ENCODE data around the gene KCTD3. TPM values are rescaled to one million over a fixed set of nuclear protein-coding genes. Genes with fewer than 3 reads are reported as not detected.
A peak's percentile ranks its signal among the peaks of the same experiment; 100 is the strongest.

KCTD3 gene
- total RNA-seq, 4 donors from 2014 or later = 20.4 to 32.4 (median 31.3) TPM

DNA sequence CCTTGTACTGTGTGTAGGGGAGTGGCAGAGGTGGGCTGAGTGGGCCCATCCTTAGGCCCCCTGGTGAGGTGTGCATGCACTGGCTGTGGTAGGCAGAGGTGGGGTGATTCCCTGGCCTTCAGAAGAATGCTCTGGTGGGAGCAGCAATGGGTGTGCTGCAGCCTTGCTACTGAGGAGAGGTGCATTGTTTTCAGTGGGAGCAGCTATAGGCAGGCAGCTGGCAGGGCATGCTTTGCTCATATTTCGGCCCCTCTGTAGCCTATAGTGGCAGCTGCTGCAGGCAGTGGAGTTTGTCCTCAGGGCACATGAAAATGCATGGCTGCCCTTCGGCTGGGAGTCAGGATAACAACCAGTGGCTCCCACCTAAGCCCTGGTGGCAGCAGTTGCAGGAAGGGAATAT lies 10.1 kb upstream of the KCTD3 start:
- intact Hi-C loops (cut with DNase I; ENCODE audit: low total_unique reads) = no loop called here
- no peak for DNase-seq (ENCODE audit: low spot score in 2 of 2)
- TF ChIP-seq, protein P1, sequence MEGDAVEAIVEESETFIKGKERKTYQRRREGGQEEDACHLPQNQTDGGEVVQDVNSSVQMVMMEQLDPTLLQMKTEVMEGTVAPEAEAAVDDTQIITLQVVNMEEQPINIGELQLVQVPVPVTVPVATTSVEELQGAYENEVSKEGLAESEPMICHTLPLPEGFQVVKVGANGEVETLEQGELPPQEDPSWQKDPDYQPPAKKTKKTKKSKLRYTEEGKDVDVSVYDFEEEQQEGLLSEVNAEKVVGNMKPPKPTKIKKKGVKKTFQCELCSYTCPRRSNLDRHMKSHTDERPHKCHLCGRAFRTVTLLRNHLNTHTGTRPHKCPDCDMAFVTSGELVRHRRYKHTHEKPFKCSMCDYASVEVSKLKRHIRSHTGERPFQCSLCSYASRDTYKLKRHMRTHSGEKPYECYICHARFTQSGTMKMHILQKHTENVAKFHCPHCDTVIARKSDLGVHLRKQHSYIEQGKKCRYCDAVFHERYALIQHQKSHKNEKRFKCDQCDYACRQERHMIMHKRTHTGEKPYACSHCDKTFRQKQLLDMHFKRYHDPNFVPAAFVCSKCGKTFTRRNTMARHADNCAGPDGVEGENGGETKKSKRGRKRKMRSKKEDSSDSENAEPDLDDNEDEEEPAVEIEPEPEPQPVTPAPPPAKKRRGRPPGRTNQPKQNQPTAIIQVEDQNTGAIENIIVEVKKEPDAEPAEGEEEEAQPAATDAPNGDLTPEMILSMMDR (IDR thresholded peaks at IDR 0.05) = no peak
- TF ChIP-seq POLR2A (IDR thresholded peaks at IDR 0.05) = no peak
- no peak overlapping the region for H3K4me3 ChIP-seq (ENCODE audit: low read depth, poor library complexity, severe bottlenecking)
- 75 to 100% methylated on average over 1 to 2 of the region's 2 CpGs for WGBS, 2 donors

DNA sequence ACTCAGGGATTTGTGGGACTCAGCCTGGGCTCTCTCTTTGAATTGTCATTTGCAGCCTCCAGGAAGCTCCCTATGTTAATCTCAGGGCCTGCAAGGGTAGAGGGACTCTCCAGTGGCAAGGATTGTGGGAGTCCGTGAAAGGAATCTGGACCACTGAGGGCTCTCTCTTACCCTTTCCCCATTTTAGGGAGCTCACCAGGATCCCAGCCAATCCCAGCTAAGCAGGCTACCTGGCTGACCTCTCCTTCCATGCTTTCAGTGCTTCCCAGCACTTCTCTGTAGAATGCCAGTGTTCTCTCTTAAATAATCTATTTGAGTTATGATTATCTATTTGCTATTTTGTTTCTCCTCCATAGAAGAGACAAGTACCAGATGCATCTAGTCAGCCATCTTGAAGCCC lies 9.6 kb upstream of the KCTD3 start:
- intact Hi-C loops (cut with DNase I; ENCODE audit: low total_unique reads) = no loop called here
- 100% methylated on average over 1 of the region's 1 CpG for WGBS, 2 donors
- no peak overlapping the region for H3K4me3 ChIP-seq (ENCODE audit: low read depth, poor library complexity, severe bottlenecking)
- no peak for TF ChIP-seq POLR2A (IDR thresholded peaks at IDR 0.05)
- TF ChIP-seq, protein P1 (IDR thresholded peaks at IDR 0.05) = no peak
- no peak for DNase-seq (ENCODE audit: low spot score in 2 of 2)

DNA sequence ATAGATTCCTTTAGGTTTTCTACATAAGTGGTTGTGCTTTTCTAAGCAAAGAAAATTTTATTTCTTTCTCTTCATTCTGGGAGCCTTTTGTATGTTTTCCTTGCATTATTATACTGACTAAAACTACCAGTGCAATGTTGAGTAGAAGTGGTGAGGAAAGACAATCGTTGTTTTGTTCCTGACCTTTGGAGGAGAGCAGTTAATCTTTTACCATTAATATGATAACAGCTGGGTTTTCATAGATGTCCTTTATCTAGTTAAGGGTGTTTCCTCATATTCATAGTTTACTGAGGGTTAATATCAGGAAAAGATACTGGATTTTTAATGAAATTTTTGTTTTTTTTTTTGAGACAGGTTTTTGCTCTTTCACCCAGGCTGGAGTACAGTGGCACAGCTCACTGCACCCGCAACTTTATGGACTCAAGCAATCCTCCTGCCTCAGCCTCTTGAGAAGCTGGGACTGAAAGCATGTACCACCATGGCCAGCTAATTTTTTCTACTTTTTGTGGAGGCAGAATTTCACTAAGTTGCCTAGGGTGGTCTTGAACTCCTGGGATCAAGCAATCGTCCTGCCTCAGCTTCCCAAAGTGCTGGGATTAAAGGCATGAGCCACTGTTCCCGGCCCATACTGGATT lies 9.0 kb upstream of the KCTD3 start:
- no peak for TF ChIP-seq POLR2A (IDR thresholded peaks at IDR 0.05)
- TF ChIP-seq, protein P1 (IDR thresholded peaks at IDR 0.05) = no peak
- 87 to 90% methylated on average over 4 of the region's 4 CpGs for WGBS, 2 donors
- no peak overlapping the region for H3K4me3 ChIP-seq (ENCODE audit: low read depth, poor library complexity, severe bottlenecking)
- intact Hi-C loops (cut with DNase I; ENCODE audit: low total_unique reads) = no loop called here
- no peak for DNase-seq (ENCODE audit: low spot score in 2 of 2)

DNA sequence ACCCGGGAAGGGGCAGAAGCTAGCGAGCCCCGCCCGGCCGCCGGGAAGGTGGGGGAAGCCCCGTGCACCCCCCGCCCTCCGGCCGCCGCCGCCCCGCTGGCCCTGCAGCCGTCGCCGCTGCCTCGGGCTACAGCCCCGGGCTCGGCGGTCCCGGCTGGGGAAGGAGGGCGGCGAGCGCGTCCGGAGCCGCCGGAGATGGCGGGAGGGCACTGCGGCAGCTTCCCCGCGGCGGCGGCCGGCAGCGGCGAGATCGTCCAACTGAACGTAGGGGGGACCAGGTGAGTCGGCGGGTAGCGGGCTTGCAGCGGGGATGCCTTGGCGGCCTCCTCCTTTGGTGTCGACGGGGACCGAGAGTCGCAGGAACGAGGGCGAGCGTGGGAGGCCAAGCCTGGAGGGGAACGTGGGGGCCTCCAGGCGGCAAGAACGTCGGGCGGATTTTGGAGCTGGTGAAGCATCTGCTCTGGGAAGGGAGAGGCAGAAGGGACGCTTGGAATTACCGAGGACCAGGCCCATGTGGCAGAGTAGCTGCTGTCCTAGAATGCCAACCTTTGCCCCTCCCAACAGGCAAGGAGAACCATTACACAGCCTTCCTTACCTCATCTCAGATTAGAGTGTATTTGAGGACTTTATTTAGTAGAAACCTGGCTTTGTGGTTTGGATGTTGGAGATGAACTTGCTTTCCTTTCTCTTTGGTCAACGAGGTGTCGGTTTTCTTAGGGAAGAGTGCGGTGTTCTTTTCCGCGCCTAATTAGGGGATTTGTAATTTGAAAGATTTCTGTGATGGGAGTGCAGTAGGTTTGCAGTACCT lies 591 bp downstream of the KCTD3 start:
- H3K4me3 ChIP-seq (ENCODE audit: low read depth, poor library complexity, severe bottlenecking) = peak overlapping the region; percentile 91
- intact Hi-C loops (cut with DNase I; ENCODE audit: low total_unique reads) = no loop called here
- 0% methylated on average over 27 to 52 of the region's 63 CpGs for WGBS, 2 donors
- TF ChIP-seq POLR2A (IDR thresholded peaks at IDR 0.05) = no peak
- TF ChIP-seq, protein P1 (IDR thresholded peaks at IDR 0.05) = no peak
- peak in 1 of 2 donors; percentile 85 for DNase-seq (ENCODE audit: low spot score in 2 of 2)

DNA sequence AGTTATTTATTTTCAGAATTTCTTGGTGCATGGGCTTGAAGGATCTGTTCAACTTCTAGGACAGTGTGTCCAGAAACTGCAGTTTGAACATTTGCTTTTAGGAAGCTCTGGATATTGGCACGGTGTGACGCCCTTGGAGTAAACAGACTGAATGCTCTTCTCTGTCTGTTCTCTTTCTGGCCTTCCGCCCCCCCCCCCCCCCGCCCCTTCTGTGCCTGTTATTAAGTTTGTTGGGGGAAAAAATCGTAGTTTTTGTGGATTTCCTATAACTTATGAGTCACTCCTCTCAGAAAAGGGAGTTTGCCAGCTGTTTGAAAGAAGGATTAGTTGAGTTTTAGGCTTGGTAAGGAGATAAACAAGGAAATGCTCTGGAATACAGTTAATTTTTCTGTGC lies 1.2 kb downstream of the KCTD3 start:
- TF ChIP-seq POLR2A (IDR thresholded peaks at IDR 0.05) = no peak
- TF ChIP-seq, protein P1 (IDR thresholded peaks at IDR 0.05) = no peak
- peak in 1 of 2 donors; percentile 38 for DNase-seq (ENCODE audit: low spot score in 2 of 2)
- 0 to 4% methylated on average over 5 of the region's 5 CpGs for WGBS, 2 donors
- intact Hi-C loops (cut with DNase I; ENCODE audit: low total_unique reads) = no loop called here
- H3K4me3 ChIP-seq (ENCODE audit: low read depth, poor library complexity, severe bottlenecking) = no peak overlapping the region

Data from lower leg skin (tissue), 4 donors.